T-cell (primary cell): Measurements from ENCODE around the gene LEUTX. TPM values are rescaled to one million over a fixed set of nuclear protein-coding genes. Genes with fewer than 3 reads are reported as not detected.
"Not testable (repeated sequence)": the region's sequence is repeated elsewhere in the genome, so short reads cannot be mapped to it uniquely, and the experiment has no call there.

ENCODE experiments used
- ATAC-seq, 4 experiments: fragments of 200-7000 bp in 3 of 4; fragments of 150-1000 bp in 1 of 4; cut with Tn5 transposase; replicated peaks in 1 of 4; 1 replicate in 3 of 4; 2 replicates in 1 of 4; pipeline ENCODE4 v1.10.0; 2021; ENCODE audit warnings: moderate library complexity in 3 of 4, mild to moderate bottlenecking in 2 of 4, moderate number of reproducible peaks in 1 of 4
- CTCF ChIA-PET, 2 donors: fragments of 300-600 bp; sonication (Branson Sonifier 250); formaldehyde crosslinking; loops; one replicate each; lab custom pipeline; 2022; ENCODE audit warnings: antibody characterized with exemption in 2 of 2; lab: Charles Lee
- POLR2A ChIA-PET, 2 donors: fragments of 300-600 bp; sonication (Branson Sonifier 250); formaldehyde crosslinking; loops; one replicate each; lab custom pipeline; 2022; ENCODE audit warnings: antibody characterized with exemption in 2 of 2; lab: Charles Lee
- DNase-seq, 35 experiments: peaks; one replicate each; pipeline versions ENCODE4 v3.0.0 to v3.0.0-alpha.2; 2013 to 2023
- H3K27ac ChIP-seq: one replicate; pipeline ENCODE4 v1.5.1; 2013; ENCODE audit warnings: low read length
- H3K27me3 ChIP-seq, 2 experiments: replicated peaks in 1 of 2; 1 replicate in 1 of 2; 2 replicates in 1 of 2; pipeline versions ENCODE4 v1.6.1 to v1.7.0; 2013; ENCODE audit warnings: low read length in 1 of 2, mixed read lengths in 1 of 2; ENCODE audit not compliant: control insufficient read depth in 2 of 2, insufficient read depth in 2 of 2; ENCODE audit errors: extremely low read depth in 1 of 2
- H3K36me3 ChIP-seq, 2 donors: 1 replicate in 1 of 2; 2 replicates in 1 of 2; pipeline versions ENCODE4 v1.6.1 to v1.7.0; 2013; ENCODE audit warnings: low read length in 1 of 2; ENCODE audit not compliant: control insufficient read depth in 2 of 2, insufficient read depth in 1 of 2; ENCODE audit errors: extremely low read depth in 1 of 2
- H3K4me1 ChIP-seq, 2 experiments: 1 replicate in 1 of 2; 2 replicates in 1 of 2; pipeline versions ENCODE4 v1.6.1 to v1.7.0; 2013; ENCODE audit warnings: low read length in 2 of 2, mixed read lengths in 1 of 2; ENCODE audit not compliant: insufficient read depth in 2 of 2, control insufficient read depth in 1 of 2; ENCODE audit errors: extremely low read depth in 1 of 2
- H3K4me3 ChIP-seq, 2 donors: 1 replicate in 1 of 2; 2 replicates in 1 of 2; pipeline versions ENCODE4 v1.5.1 to v1.7.0; 2013; ENCODE audit warnings: mild to moderate bottlenecking in 2 of 2, low read length in 1 of 2, moderate library complexity in 1 of 2; ENCODE audit not compliant: control insufficient read depth in 1 of 2; ENCODE audit errors: extremely low read depth in 1 of 2
- H3K9me3 ChIP-seq: 2 replicates; pipeline ENCODE4 v1.7.0; 2013
- H3K27ac Mint-ChIP-seq, 2 donors: one replicate each; pipeline ENCODE4 v1.8.0; 2020 to 2021; ENCODE audit warnings: mild to moderate bottlenecking in 2 of 2, mixed read lengths in 2 of 2
- H3K27me3 Mint-ChIP-seq, 2 donors: one replicate each; pipeline ENCODE4 v1.8.0; 2021 to 2022; ENCODE audit warnings: mixed read lengths in 2 of 2
- H3K36me3 Mint-ChIP-seq: one replicate; pipeline ENCODE4 v1.8.0; 2021; ENCODE audit warnings: mixed read lengths
- H3K4me1 Mint-ChIP-seq, 3 donors: one replicate each; pipeline ENCODE4 v1.8.0; 2020 to 2022; ENCODE audit warnings: mixed read lengths in 3 of 3, mild to moderate bottlenecking in 1 of 3
- H3K4me3 Mint-ChIP-seq, 3 donors: one replicate each; pipeline ENCODE4 v1.8.0; 2020 to 2022; ENCODE audit warnings: mild to moderate bottlenecking in 3 of 3, mixed read lengths in 3 of 3, moderate library complexity in 3 of 3
- H3K9me3 Mint-ChIP-seq, 3 donors: one replicate each; pipeline ENCODE4 v1.8.0; 2020 to 2022; ENCODE audit warnings: mixed read lengths in 3 of 3
- WGBS: methylation state at CpG from one replicate; pipeline ENCODE4 v1.1.5; 2013; ENCODE audit warnings: missing lambda C conversion rate; ENCODE audit not compliant: insufficient coverage; 5-methylcytosine and 5-hydroxymethylcytosine counted together
- total RNA-seq, 35 experiments: library from RNA in 6 of 35; stranded (reverse) in 6 of 35; fragments of 120-200 nt in 1 of 35; gene quantifications; one replicate each; pipeline versions ENCODE4 v1.2.1 to v1.2.4 and lab custom pipeline; 2013 to 2026

Gene LEUTX
- total RNA-seq, 5 donors from 2014 or later (not counting 1 experiment from before 2014, with no cell fraction given), result not detected

DNA sequence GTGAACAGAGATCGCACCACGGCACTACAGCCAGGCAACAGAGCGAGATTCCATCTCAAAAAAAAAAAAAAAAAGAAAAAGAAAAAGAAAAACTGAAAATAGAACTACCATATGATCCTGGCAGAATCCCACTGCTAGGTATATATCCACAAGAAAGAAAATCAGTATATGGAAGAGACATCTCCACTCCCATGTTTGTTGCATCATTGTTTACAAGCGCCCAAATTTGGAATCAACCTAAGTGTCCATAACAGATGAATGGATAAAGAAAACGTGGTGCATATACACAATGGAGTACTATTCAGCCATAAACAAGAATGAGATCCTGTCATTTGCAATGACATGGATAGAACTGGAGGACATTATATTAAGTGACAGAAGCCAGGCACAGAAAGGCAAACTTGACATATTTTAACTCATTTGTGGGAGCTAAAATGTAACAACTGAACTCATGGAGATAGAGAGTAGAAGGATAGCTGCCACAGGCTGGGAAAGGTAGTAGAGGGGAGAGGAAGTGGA, 29.3 kb downstream of the LEUTX start:
- ATAC-seq (no peak), DNase-seq (no peak)
- 80% methylated on average over 1 of the region's 5 CpGs for WGBS
- Mint-ChIP-seq H3K27me3 (peaks cover 6 to 8% of the 10 kb centered on the region in 2 donors), H3K36me3 (no peaks in the 10 kb centered on the region), H3K9me3 (no peaks in the 10 kb centered on the region), H3K27ac (no peak overlapping the region), H3K4me1 (no peaks in the 10 kb centered on the region), H3K4me3 (no peak overlapping the region)
- POLR2A ChIA-PET, result interaction anchor here in 1 of 2 donors (0.6 kb wide), 1 partner anchor 1249 kb away, joined by 4 read pairs; no protein-coding TSS in a partner anchor
- CTCF ChIA-PET, result no interaction called here
- H3K27ac ChIP-seq, result no peak overlapping the region
- no peak overlapping the region for H3K4me3 ChIP-seq
- peaks cover 0 to 11% of the 10 kb centered on the region in 2 experiments for H3K27me3 ChIP-seq
- H3K4me1 ChIP-seq, result no peaks in the 10 kb centered on the region
- no peaks in the 10 kb centered on the region for H3K36me3 ChIP-seq
- H3K9me3 ChIP-seq, result no peaks in the 10 kb centered on the region

DNA sequence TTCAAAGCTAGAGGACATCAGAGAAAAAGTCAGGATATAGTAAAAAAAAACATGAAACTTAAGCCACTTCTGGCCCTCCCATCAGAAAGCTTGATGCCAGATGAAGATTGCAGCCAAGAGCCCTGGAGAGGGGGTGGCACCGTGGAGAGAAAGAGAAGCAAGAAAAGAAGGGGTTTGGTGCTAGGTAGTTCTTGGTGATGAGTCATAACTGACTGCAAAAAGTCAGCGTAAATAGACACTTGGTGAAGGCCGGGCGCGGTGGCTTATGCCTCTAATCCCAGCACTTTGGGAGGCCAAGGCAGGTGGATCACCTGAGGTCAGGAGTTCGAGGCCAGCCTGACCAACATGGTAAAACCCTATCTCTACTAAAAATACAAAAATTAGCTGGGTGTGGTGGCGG, 30.0 kb downstream of the LEUTX start:
- CTCF ChIA-PET, H3K27ac Mint-ChIP-seq: not testable (repeated sequence)
- WGBS, result 63% methylated on average over 1 of the region's 7 CpGs

DNA sequence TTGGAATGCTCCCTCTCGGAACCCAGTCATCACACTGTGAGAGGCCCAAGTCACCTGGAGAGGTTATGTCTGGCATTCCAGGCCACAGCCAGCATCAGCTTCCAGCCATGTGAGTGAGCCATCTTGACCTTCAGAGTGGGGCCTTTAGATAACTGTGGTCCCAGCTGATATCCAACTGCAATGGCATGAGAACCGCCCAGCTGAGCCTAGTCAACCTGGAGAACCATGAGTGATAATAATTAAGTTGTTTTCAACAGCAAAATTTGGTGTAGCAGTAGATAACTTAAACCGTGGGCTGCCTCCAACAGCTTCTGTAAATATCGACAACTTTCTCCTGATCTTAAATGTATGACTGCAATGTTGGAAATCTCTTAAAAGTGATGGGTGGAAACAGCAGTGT, 30.7 kb downstream of the LEUTX start:
- Mint-ChIP-seq H3K27me3 (peaks cover under 1 to 4% of the 10 kb centered on the region in 2 donors), H3K4me3 (no peak overlapping the region), H3K4me1 (no peaks in the 10 kb centered on the region), H3K36me3 (peaks cover 4% of the 10 kb centered on the region), H3K27ac (no peak overlapping the region), H3K9me3 (no peaks in the 10 kb centered on the region)
- POLR2A ChIA-PET, result no interaction called here
- CTCF ChIA-PET, result no interaction called here
- DNase-seq, result no peak
- Histone ChIP-seq H3K4me1 (no peaks in the 10 kb centered on the region), H3K4me3 (no peak overlapping the region), H3K27ac (no peak overlapping the region), H3K9me3 (no peaks in the 10 kb centered on the region), H3K36me3 (no peaks in the 10 kb centered on the region), H3K27me3 (peaks cover 0 to 5% of the 10 kb centered on the region in 2 experiments)
- WGBS, result 93% methylated on average over 3 of the region's 4 CpGs
- no peak for ATAC-seq

More for the DNA sequence above, 30.0 kb downstream of the LEUTX start:
- ATAC-seq, H3K4me3 ChIP-seq, H3K36me3 Mint-ChIP-seq, H3K4me1 ChIP-seq, H3K4me1 Mint-ChIP-seq, H3K27me3 ChIP-seq, H3K36me3 ChIP-seq, POLR2A ChIA-PET, H3K27ac ChIP-seq, H3K27me3 Mint-ChIP-seq, H3K4me3 Mint-ChIP-seq, H3K9me3 Mint-ChIP-seq, H3K9me3 ChIP-seq, DNase-seq: not testable (repeated sequence)

DNA sequence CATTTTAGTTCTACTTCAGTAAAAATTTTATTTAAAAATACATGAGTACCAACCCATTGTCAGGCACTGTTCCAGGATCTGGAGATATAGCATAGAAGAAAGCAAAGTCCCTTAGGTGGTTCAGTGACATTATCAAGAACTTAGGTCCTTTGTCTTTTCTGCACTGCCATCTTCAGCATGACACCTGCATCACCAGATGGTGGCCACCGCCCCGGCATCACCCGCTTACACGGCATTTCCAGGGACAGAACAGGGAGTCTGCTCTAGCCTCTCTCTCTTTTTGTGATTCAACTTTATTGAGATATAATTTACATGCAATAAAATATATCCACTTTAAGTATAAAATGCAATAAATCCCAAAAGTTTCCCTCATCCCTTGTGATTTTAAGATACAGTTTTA, 31.8 kb downstream of the LEUTX start:
- DNase-seq (no peak), ATAC-seq (no peak)
- Mint-ChIP-seq H3K27me3 (peaks cover 0 to under 1% of the 10 kb centered on the region in 2 donors), H3K4me1 (no peaks in the 10 kb centered on the region), H3K4me3 (no peak overlapping the region), H3K36me3 (peaks cover 5% of the 10 kb centered on the region), H3K27ac (no peak overlapping the region), H3K9me3 (no peaks in the 10 kb centered on the region)
- WGBS, result no CpG with 5 or more reads among the region's 4 CpGs
- no peaks in the 10 kb centered on the region for H3K4me1 ChIP-seq
- ChIA-PET POLR2A (no interaction called here), CTCF (no interaction called here)
- H3K27ac ChIP-seq, result no peak overlapping the region
- H3K27me3 ChIP-seq, result peaks cover 0 to 2% of the 10 kb centered on the region in 2 experiments
- H3K4me3 ChIP-seq, result no peak overlapping the region
- H3K9me3 ChIP-seq, result no peaks in the 10 kb centered on the region
- H3K36me3 ChIP-seq, result no peaks in the 10 kb centered on the region

DNA sequence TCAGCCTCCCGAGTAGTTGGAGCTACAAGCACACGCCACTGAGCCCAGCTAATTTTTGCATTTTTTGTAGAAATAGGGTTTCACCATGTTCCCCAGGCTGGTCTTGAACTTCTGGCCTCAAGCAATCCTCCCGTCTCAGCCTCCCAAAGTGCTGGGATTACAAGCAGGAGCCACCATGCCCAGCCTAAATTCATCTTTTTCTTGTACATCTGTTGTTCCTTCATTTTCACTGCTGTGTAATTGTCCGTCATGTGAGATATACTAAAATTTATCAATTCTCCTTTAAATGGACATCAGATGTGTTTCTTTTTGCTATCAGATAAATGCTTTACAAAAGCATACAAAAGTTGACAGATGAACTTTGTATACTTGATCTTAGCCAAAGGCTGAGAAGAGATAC, 32.4 kb downstream of the LEUTX start:
- no peak for ATAC-seq
- ChIA-PET CTCF (interaction anchor here in 1 of 2 donors (0.6 kb wide), 1 partner anchor 1234 kb away, joined by 7 read pairs; no protein-coding TSS in a partner anchor), POLR2A (interaction anchor here in 1 of 2 donors (0.6 kb wide), 1 partner anchor 730 kb away, joined by 5 read pairs; no protein-coding TSS in a partner anchor)
- no peak overlapping the region for H3K27ac ChIP-seq
- no peak overlapping the region for H3K4me3 ChIP-seq
- no peaks in the 10 kb centered on the region for H3K4me1 ChIP-seq
- WGBS, result 89% methylated on average over 2 of the region's 4 CpGs
- no peak overlapping the region for H3K4me3 Mint-ChIP-seq
- no peaks in the 10 kb centered on the region for H3K4me1 Mint-ChIP-seq
- no peaks in the 10 kb centered on the region for H3K27me3 Mint-ChIP-seq
- peaks cover 11% of the 10 kb centered on the region for H3K36me3 Mint-ChIP-seq
- no peak overlapping the region for H3K27ac Mint-ChIP-seq
- H3K9me3 ChIP-seq, result no peaks in the 10 kb centered on the region
- peaks cover 0 to 2% of the 10 kb centered on the region in 2 experiments for H3K27me3 ChIP-seq
- H3K9me3 Mint-ChIP-seq, result no peaks in the 10 kb centered on the region
- peaks cover 0 to 4% of the 10 kb centered on the region in 2 donors for H3K36me3 ChIP-seq
- no peak for DNase-seq

DNA sequence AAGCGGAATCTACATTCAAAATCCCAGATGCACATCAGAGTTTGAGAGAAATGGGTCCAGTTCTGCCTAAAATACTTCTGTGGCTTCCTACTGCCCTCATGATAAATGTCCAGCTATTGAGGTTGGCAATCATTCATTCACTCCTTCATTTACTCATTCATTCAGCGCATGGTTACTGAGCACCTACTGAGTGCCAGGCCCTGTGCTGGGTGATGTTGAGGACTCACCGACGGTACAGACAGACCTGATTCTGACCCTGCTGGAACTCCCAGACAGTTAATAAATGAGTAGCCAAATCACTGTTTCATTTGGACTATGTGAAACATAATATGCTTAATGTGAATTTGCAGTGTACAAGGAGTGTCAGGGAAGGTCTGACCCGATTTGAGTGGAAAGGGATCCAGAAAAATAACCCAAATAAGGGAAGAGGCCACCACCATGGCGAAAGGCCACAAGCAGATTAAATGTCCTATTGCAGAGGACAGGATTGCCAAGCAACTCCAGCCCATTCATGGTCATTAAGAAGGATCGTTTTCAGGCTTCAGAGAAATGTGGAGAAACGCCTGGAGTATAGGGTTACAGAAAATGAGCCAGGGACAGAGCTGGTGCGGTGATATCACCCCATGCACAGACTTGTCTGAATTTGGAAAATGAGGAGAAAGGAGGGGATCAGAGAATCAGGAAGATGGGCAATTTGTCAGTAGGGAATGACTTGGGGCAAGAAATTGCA, 34.8 kb downstream of the LEUTX start:
- Histone ChIP-seq H3K4me1 (no peaks in the 10 kb centered on the region), H3K27ac (no peak overlapping the region), H3K27me3 (no peaks in the 10 kb centered on the region), H3K4me3 (no peak overlapping the region), H3K36me3 (peaks cover 3 to 8% of the 10 kb centered on the region in 2 donors), H3K9me3 (no peaks in the 10 kb centered on the region)
- ChIA-PET CTCF (interaction anchor here in 1 of 2 donors (0.6 to 0.8 kb wide), 2 partner anchors 13 to 25 kb away, joined by 3 to 4 read pairs; no protein-coding TSS in a partner anchor), POLR2A (interaction anchor here in 1 of 2 donors (0.6 kb wide), 1 partner anchor 829 kb away, joined by 7 read pairs; no protein-coding TSS in a partner anchor)
- peaks cover 0 to 5% (median 5%) of the 10 kb centered on the region in 3 donors for H3K4me1 Mint-ChIP-seq
- 70% methylated on average over 4 of the region's 9 CpGs for WGBS
- no peak for DNase-seq
- no peak overlapping the region for H3K4me3 Mint-ChIP-seq
- no peak for ATAC-seq
- H3K27ac Mint-ChIP-seq, result no peak overlapping the region
- H3K27me3 Mint-ChIP-seq, result no peaks in the 10 kb centered on the region
- H3K9me3 Mint-ChIP-seq, result no peaks in the 10 kb centered on the region
- H3K36me3 Mint-ChIP-seq, result peaks cover 25% of the 10 kb centered on the region
